Metanephros (tissue), 2 donors: ENCODE results near the gene CHKA. TPM values are rescaled to one million over a fixed set of nuclear protein-coding genes. Genes with fewer than 3 reads are reported as not detected.

Source experiments
- small RNA-seq: library from RNA; depleted of rRNA; stranded (forward); fragments of <200 nt; gene quantifications from one replicate; pipeline ENCODE3, GENCODE V24; 2014; ENCODE audit warnings: low replicate concordance
- total RNA-seq: library from RNA; depleted of rRNA; stranded (reverse); fragments of >200 nt; gene quantifications from one replicate; pipeline ENCODE4 v1.2.3, GENCODE V29; 2014

The CHKA gene
- 40.8 TPM for total RNA-seq

DNA sequence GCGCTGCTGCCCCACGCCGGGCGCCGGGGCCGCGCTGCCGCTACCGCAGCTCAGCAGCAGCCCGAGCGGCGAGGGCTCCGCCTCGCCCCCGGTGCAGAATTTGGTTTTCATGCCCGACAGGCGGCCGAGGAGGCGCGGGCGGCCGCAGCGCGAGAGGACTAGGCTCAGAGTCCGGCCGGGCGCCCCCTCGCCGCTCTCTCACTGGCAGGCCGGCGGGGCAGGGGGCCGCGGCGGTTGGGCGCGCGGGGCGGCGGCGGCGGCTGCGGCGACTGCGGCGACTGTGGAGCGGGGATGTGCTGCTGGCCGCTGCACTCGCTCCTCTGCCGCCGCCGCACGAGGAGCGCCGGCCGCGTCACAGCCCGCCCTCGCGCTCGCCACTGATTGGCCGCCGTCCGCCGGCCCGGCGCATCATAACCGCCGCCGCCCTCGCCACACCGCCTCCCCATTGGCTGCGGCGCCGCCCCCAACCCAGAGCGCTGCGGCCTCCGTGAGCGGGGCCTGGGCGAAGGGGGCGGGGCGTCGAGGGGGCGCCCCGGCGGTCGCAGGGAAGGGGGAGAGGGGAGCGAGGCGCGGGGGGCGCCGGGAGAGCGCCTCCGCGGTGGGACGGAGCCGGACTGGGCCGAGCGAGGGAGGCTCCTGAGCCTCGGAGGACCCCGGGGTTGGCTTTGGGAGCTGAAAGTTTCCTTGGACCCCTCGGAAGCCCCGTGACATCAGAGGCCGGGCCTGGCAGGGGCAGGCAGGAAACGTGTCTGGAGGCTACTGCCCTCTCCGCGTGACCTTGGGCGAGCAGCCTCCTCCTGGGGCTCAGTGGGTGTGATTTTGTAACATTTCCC is at the start of gene CHKA:
TSS of gene CHKA (minus strand) at position 322 of the 833 bp plus-strand sequence. CDS start at position 111, 211 bp downstream.

DNA sequence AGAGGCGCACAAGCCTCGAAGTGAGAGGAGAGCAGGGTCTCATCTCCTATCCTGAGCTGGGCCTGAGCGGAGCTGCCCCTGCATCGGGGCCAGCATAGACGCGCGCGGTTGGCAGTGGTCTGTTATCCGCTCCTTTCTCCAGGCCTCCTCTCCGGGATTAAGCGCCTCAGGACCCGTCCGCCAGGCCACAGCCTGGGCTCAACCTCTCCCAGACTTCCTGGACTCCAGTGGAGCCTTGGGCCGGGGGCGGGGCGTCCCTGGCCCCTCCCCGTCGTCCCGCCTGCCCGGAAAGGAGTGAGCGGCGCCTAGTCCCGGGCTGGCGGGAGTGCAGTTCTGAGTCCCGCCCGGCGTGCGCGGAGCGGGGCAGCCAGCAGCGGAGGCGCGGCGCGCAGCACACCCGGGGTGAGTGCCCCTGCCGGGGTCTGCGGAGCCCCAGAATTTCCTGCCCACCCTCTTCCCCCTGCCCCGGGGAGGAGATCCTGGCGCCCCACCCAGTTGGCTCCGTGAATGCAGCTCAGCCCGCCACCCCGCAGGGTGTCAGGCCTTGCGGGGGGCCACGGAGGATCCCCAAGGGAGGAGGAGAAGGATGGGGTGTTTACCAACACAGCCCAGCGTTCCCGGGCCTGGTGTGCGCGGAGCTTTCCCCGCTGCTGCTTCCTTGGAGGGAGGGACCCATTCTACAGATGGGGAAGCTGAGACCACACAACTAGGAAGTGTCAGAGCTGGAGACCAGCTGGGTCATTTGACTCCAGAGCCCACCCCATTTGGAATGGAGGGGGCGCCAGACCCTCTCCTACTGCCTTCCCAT is 82.3 kb downstream of the CHKA start, which contains the start of gene TCIRG1:
TSS of gene TCIRG1 (plus strand) at position 308 of the 808 bp plus-strand sequence. CDS start 2,247 bp downstream, outside the sequence.

DNA sequence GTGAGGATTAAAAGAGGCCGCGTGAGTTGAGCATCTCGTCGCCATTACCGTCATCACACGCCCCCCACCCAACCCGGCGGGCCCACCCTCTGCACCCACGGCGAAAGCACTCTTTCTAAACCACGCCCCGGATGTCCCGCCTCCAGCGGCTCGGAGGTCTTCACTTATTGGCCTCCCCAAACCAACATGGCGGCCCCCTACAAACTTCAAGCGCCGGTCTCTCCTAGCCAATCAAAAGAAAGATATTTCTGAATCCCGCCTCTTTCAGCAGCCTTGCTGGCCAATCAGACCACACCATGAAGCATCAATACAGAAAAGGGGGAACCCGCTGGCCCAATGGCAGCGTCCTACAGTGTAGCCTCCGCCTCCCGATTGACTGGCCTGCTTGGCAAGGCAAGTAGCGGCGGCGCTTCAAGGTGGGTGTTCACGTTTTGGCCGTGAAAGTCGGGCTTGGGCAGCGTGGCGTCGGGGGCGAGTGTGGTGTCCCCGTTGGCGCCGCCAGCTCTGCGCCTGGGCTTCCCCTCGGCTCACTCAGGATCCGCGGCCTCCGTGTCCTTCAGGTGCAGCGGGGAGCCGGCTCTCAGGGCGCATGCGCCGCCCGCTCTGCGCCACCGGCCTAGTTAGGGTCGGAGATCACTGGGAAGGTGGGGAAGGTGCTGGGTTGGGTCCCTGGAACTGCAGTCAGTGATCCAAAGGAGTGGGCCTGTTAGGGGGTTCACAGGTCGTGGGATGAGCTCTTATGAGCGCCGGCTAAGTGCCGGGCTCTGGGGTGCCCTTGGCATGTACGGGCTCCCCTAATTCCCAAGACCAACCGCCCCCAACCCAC is 90.7 kb downstream of the CHKA start, which contains the start of gene NDUFS8:
TSS of gene NDUFS8 (plus strand) at position 364 of the 826 bp plus-strand sequence. CDS start 1,471 bp downstream, outside the sequence.

DNA sequence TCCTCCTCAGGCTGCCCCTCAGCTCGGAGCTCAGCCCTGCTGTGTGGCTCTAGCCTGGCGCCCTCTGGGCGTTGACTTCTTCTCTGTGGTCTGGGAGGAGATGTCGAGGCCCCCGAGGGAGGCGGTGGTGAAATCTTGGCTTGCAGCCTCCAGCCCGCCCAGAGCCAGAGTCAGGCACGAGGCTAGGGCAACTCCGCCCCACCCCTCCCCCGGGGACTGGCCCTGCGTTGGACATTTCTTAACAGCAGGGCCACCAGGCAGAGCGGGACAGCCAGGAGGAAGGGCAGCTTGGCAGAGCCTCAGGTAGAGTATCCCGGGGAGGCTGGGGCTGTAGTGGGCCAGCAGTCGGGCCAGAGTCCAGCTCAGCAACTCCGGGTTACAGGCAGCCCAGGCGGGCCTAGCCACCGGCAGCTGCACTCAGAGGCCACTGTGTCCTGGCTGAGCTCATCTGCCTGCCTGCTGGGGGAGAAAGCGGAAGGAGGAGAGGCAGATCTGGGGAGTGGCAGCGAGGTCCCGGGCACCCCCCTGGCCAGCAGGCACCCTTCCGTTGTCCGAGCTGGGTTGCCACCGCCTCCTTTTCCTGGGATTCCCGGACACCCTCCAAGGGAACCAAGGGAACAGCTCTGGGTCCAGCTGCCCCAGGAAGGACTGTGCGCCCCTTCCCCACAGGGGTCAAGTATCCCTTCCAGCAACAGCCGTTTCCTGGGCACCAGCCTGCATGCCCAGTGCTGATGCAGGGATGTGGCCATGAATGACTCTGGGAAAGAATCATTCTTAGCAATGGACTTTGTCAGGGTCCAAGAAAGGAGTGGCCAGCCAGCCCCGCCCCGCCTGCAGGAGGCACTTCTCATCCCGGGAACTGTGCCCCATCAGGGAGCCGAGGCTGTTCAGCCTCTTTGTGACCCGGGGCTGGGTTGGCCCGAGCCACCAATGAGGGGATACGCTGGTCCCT is 110.8 kb downstream of the CHKA start, which contains the start of gene ALDH3B1:
TSS of gene ALDH3B1 (plus strand) at position 238 of the 952 bp plus-strand sequence. CDS start 4,971 bp downstream, outside the sequence.

DNA sequence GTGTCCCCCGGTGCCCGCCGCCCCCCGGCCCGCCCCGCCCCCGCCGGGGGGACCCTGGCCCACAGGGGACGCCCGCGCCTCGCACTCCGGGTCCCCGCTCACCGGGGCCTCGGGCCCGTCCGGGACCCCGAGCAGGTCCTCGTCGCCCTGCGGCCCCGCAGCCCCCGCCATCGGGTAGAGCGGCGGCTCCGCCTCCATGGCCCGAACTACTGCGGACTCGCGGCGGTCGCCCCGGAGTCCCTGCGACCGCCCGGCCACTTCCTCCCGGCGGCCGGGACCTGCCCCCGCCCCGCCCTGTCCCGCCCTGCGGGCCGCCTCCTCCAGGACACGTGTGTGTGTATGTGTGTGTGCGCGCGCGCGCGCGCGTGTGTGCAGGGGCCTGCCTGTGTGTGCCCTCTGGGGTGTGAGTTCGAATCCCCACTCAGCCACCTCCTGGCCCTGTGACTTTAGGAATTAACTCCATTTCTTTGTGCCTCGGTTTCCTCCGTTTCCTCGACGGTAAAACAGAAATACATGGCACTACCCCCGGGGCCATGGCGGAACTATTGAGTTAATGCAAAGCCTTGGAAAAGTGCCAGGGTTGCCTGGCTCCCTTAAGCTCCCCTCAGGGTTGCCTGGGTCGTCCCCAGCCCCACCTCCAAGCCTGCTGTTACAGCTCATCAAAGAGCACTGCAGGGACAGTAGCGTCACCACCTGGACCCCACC is 117.2 kb downstream of the CHKA start, which contains the start of gene UNC93B1:
TSS of gene UNC93B1 (minus strand) at position 252 of the 705 bp plus-strand sequence. CDS start at position 198, 54 bp downstream.

Small RNA genes within 50 kb of the gene (small RNA-seq; reads per million reads assigned to genes)
- not detected for gene MIR6753

Other genes with a start within 250 kb of the CHKA start
- gene UNC93B1, start 117.3 kb downstream of the CHKA start, total RNA-seq = 21.7 TPM
- 4.4 TPM for gene ALDH3B1, start 111.1 kb downstream of the CHKA start, total RNA-seq
- 153 TPM for gene NDUFS8, start 90.7 kb downstream of the CHKA start, total RNA-seq
- gene TCIRG1, start 82.4 kb downstream of the CHKA start, total RNA-seq = 63.7 TPM
- gene KMT5B, start 91.9 kb upstream of the CHKA start, total RNA-seq = 47.3 TPM
- 17.6 TPM for gene C11orf24, start 150.6 kb upstream of the CHKA start, total RNA-seq
- 72.8 TPM for gene LRP5, start 191.2 kb upstream of the CHKA start, total RNA-seq